Breast epithelium (tissue), 4 donors: ENCODE results near the gene BMAL1. TPM values are rescaled to one million over a fixed set of nuclear protein-coding genes. Genes with fewer than 3 reads are reported as not detected.

Experiments
- DNase-seq, 2 donors: peaks; one replicate each; pipeline ENCODE4 v3.0.0-alpha.2; 2019; ENCODE audit warnings: low spot score in 2 of 2
- H3K27ac ChIP-seq, 2 donors: fragments of 200-600 bp; sonication (generic) in 1 of 2; one replicate each; pipeline ENCODE4 v1.5.1; 2016 to 2019; ENCODE audit warnings: mild to moderate bottlenecking in 1 of 2
- H3K27me3 ChIP-seq, 2 donors: fragments of 200-600 bp; sonication (generic) in 1 of 2; one replicate each; pipeline versions ENCODE4 v1.5.1 to v1.6.0; 2017 to 2019; ENCODE audit warnings: control low read depth in 1 of 2, mild to moderate bottlenecking in 1 of 2
- H3K36me3 ChIP-seq: fragments of 200-600 bp; one replicate; pipeline ENCODE4 v1.5.1; 2019
- H3K4me1 ChIP-seq, 2 donors: fragments of 200-600 bp; sonication (generic); one replicate each; pipeline ENCODE4 v1.5.1; 2016 to 2019; ENCODE audit warnings: control low read depth in 1 of 2
- H3K4me3 ChIP-seq, 3 donors: fragments of 200-600 bp; sonication (generic); 1 replicate in 2 of 3; 2 replicates in 1 of 3; pipeline ENCODE4 v1.5.1; 2016 to 2019; ENCODE audit warnings: mild to moderate bottlenecking in 3 of 3, moderate library complexity in 2 of 3
- H3K9me3 ChIP-seq, 2 donors: fragments of 200-600 bp; sonication (generic) in 1 of 2; one replicate each; pipeline ENCODE4 v1.5.1; 2016 to 2019; ENCODE audit warnings: control low read depth in 1 of 2
- POLR2A ChIP-seq: fragments of 450-650 bp; IDR thresholded peaks from one replicate; pipeline ENCODE4 v1.6.1; 2016; ENCODE audit warnings: antibody characterized with exemption, mild to moderate bottlenecking, moderate library complexity
- POLR2AphosphoS5 ChIP-seq, 3 donors: sonication (generic); formaldehyde crosslinking; IDR thresholded peaks; one replicate each; pipeline ENCODE4 v1.6.1; 2017; ENCODE audit warnings: antibody characterized with exemption in 3 of 3
- intact Hi-C: fragments of 100-400 bp; cut with DNase I; formaldehyde crosslinking; loops from one replicate; pipeline ENCODE4 v1.15.1; 2023; ENCODE audit warnings: low total_unique reads
- total RNA-seq, 3 donors: library from RNA; depleted of rRNA; stranded (reverse); fragments of >200 nt; gene quantifications; one replicate each; pipeline ENCODE4 v1.1.0, GENCODE V29; 2016
- TF ChIP-seq, protein P1 (sequence below), 3 donors: fragments of 450-650 bp; IDR thresholded peaks; one replicate each; pipeline ENCODE4 v1.5.1; 2016 to 2017; ENCODE audit warnings: antibody characterized with exemption in 3 of 3, mild to moderate bottlenecking in 3 of 3, moderate library complexity in 3 of 3

The BMAL1 gene
- total RNA-seq, 3 donors from 2014 or later, result 42.0 to 57.5 (median 48.8) TPM

DNA sequence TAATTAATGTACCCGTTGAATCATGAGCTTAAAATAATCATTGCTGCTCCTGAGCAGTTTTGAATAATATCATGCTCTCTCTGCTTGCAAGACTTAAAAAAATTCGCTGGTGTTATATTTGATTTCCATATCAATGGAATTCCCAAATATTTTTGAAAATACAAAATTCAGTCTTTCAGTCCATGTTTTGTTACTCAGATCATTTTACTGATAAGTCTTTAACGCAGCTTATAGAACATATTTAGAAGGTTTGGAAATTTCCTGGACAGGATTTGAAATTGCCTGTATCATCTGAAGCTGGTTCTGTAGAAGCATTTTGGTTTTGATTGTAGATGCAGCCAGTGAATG lies 1.9 kb downstream of the BMAL1 start:
- H3K4me1 ChIP-seq, result no peaks in the 10 kb centered on the region
- no peaks in the 10 kb centered on the region for H3K27me3 ChIP-seq
- H3K36me3 ChIP-seq, result no peaks in the 10 kb centered on the region
- H3K4me3 ChIP-seq, result peak overlapping the region in 2 of 3 donors; percentile 98 to 99
- no peak overlapping the region for H3K27ac ChIP-seq
- TF ChIP-seq POLR2AphosphoS5 (IDR thresholded peaks at IDR 0.05) (no peak), POLR2A (no peak)
- H3K9me3 ChIP-seq, result no peaks in the 10 kb centered on the region
- intact Hi-C loops, result no loop called here
- DNase-seq, result no peak

DNA sequence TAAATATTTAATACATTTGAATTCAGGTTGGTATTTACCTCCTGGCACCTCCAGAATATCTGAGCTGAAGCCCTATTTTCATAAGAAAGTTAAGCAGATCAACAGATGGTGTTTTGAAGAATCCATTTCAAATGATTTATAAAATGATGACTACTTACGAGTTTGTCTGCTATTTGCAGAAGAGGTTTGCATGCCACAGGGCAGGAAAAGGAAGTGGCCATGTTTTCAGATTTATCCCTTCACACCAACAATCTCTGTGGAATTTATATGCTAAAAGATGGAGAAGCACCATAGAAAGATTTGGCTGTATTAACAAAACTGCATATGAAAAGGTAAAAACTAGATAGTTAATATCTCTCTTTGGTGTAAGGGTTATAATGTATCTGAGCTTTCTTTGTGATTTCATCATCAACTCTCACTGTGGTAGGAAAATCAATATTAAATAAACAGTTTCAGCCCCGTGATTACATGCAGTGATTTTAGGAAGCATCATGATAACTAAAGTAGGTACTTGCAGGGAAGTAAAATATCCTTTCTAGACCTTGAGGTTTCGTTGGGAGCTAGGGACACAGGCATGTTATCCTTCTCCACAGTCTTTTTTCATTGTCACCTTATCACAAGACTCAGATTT lies 2.6 kb downstream of the BMAL1 start:
- intact Hi-C loops, result no loop called here
- Histone ChIP-seq H3K27me3 (no peaks in the 10 kb centered on the region), H3K4me1 (no peaks in the 10 kb centered on the region), H3K36me3 (no peaks in the 10 kb centered on the region), H3K27ac (no peak overlapping the region), H3K9me3 (no peaks in the 10 kb centered on the region), H3K4me3 (no peak overlapping the region)
- DNase-seq, result no peak
- TF ChIP-seq POLR2A (no peak), POLR2AphosphoS5 (IDR thresholded peaks at IDR 0.05) (no peak)
- TF ChIP-seq, protein P1, sequence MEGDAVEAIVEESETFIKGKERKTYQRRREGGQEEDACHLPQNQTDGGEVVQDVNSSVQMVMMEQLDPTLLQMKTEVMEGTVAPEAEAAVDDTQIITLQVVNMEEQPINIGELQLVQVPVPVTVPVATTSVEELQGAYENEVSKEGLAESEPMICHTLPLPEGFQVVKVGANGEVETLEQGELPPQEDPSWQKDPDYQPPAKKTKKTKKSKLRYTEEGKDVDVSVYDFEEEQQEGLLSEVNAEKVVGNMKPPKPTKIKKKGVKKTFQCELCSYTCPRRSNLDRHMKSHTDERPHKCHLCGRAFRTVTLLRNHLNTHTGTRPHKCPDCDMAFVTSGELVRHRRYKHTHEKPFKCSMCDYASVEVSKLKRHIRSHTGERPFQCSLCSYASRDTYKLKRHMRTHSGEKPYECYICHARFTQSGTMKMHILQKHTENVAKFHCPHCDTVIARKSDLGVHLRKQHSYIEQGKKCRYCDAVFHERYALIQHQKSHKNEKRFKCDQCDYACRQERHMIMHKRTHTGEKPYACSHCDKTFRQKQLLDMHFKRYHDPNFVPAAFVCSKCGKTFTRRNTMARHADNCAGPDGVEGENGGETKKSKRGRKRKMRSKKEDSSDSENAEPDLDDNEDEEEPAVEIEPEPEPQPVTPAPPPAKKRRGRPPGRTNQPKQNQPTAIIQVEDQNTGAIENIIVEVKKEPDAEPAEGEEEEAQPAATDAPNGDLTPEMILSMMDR (IDR thresholded peaks at IDR 0.05), result no peak

DNA sequence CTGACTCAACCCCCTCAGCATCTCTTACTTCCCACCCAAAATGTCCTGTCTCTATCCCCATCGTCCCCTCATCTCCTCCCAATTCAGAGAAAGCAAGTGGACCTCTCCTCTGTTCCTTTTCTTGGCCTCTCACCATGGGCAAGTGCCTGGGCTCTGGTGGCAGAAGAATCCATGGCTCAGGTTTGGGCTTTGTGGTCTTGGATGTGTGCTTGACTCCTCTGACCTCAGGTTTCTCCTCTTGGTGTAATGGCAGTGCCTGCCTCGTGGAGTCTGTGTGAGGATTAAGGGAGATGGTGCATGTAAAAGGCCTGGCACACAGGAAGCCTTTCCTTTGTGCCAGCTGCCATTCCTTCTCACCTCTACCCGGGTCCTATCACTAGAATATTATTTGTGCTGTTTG lies 3.2 kb downstream of the BMAL1 start:
- Histone ChIP-seq H3K27ac (no peak overlapping the region), H3K4me1 (no peaks in the 10 kb centered on the region), H3K36me3 (no peaks in the 10 kb centered on the region), H3K9me3 (no peaks in the 10 kb centered on the region), H3K27me3 (no peaks in the 10 kb centered on the region), H3K4me3 (no peak overlapping the region)
- no peak for DNase-seq
- TF ChIP-seq POLR2AphosphoS5 (IDR thresholded peaks at IDR 0.05), result no peak
- TF ChIP-seq POLR2A, result no peak
- TF ChIP-seq, protein P1 (IDR thresholded peaks at IDR 0.05), result no peak
- intact Hi-C loops, result no loop called here

DNA sequence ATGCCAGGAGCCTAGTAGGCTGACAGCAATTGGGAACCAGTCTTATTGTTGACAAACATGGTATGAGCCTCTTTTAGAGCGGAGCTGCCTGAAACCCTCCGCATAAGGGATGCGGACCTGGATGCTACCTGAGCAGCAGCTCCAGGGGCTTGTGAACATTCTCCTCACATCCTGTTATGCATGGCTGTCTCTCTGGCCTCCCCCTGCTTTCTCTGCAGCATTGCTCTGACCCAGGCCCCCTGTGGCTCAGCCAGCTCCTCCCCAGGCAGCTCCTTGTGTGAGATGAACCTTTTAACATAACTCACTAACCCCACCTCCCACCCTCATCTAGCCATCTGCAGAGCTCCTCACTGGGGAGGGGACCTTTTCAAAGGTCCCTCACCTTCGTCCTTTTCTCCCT lies 6.0 kb downstream of the BMAL1 start:
- H3K4me1 ChIP-seq, result no peaks in the 10 kb centered on the region
- H3K9me3 ChIP-seq, result no peaks in the 10 kb centered on the region
- no peak overlapping the region for H3K27ac ChIP-seq
- intact Hi-C loops, result no loop called here
- DNase-seq, result no peak
- TF ChIP-seq, protein P1 (IDR thresholded peaks at IDR 0.05), result no peak
- TF ChIP-seq POLR2A (no peak), POLR2AphosphoS5 (IDR thresholded peaks at IDR 0.05) (no peak)
- no peaks in the 10 kb centered on the region for H3K27me3 ChIP-seq
- H3K4me3 ChIP-seq, result no peak overlapping the region
- H3K36me3 ChIP-seq, result no peaks in the 10 kb centered on the region

DNA sequence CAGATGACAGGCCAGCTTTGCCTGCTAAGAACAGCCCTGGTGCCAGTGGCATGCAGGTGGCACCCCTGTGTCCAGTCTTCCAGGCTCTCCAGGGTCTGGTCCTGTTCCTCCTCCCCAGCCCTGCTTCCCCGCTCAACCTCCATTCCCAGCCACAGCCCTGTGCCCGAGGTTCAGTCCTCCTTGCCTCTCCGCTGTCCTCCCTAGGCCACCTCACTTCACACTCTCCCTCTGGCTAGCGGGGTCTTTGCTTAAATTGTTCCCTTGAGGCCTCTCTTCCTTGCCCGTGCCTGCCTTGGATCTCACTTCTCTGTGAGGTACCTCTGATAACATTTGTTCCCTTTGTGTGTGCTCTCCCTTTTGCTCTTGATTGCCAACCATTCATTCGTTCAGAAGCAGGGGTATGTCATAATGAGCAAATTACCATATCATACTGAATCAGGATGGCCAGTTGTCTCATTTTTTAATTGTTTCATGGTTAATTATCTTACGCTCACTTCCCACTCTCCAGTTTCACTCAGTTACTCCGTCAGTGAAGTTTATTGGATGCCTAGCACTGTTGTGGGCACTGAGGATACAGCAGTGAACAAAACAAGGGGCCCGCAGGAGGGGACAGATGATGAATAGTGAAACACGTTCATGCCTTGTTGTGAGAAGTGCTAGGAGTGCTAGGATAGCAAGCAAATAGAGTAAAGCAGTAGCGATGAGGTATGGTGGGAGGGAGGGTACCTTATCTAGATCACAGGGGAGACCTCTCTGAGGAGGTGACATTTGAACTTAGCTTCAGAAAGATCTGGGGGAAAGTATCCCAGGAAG lies 7.4 kb downstream of the BMAL1 start:
- Histone ChIP-seq H3K27ac (no peak overlapping the region), H3K4me3 (no peak overlapping the region), H3K27me3 (no peaks in the 10 kb centered on the region), H3K9me3 (no peaks in the 10 kb centered on the region), H3K4me1 (no peaks in the 10 kb centered on the region), H3K36me3 (no peaks in the 10 kb centered on the region)
- no peak for DNase-seq
- TF ChIP-seq POLR2A (no peak), POLR2AphosphoS5 (IDR thresholded peaks at IDR 0.05) (no peak)
- TF ChIP-seq, protein P1 (IDR thresholded peaks at IDR 0.05), result no peak
- intact Hi-C loops, result no loop called here
